Tibial nerve (tissue), 4 donors: ENCODE data around the gene SAC3D1.

Experiments used
- CTCF ChIP-seq, 5 experiments: fragments of 200-600 bp in 3 of 5; fragments of 450-650 bp in 2 of 5; sonication (generic) in 3 of 5; IDR thresholded peaks; one replicate each; pipeline ENCODE4 v1.5.1; 2016 to 2019; ENCODE audit warnings: antibody characterized with exemption in 5 of 5, mild to moderate bottlenecking in 3 of 5, moderate library complexity in 2 of 5
- EP300 ChIP-seq, 2 donors: sonication (generic); formaldehyde crosslinking; IDR thresholded peaks; one replicate each; pipeline ENCODE4 v1.6.1; 2017; ENCODE audit warnings: antibody characterized with exemption in 2 of 2, mild to moderate bottlenecking in 1 of 2
- POLR2A ChIP-seq, 2 donors: fragments of 450-650 bp; IDR thresholded peaks; one replicate each; pipeline ENCODE4 v1.6.1; 2017; ENCODE audit warnings: antibody characterized with exemption in 2 of 2, mild to moderate bottlenecking in 2 of 2, moderate library complexity in 2 of 2

DNA sequence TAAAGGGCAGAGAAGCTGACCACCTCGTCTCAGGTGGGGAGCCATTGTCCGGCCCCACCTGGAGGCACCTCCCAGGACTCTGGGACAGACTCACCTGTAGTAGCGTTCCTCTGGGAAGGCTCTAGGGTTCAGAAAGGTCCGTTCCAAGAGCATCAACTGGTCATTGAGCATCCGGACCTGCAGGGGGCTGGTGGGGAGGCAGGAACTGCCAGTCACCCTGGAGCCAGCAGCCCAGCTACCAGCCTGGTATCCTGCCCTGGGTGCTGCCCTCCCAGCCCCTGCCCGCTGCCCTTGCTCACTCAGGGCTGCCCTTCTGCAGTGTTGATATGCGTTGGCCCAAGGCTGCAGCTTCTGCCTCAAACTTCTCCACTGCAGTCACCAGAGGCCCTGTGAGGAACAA is 4.7 kb downstream of the SAC3D1 start:
- TF ChIP-seq CTCF (IDR thresholded peaks at IDR 0.05) = no peak
- no peak for TF ChIP-seq POLR2A (IDR thresholded peaks at IDR 0.05)
- TF ChIP-seq EP300 (IDR thresholded peaks at IDR 0.05) = no peak
